GM12878 (cell line): ENCODE results near the gene ITM2C. TPM values are rescaled to one million over a fixed set of nuclear protein-coding genes. Genes with fewer than 3 reads are reported as not detected.

ENCODE experiments used
- ATAC-seq: fragments of 200-7000 bp; cut with Tn5 transposase; 3 replicates; pipeline ENCODE4 v1.9.1; 2020; ENCODE audit warnings: mild to moderate bottlenecking, moderate library complexity
- BruUV-seq: library from RNA; stranded (reverse); fragments of 400-500 nt; replicated peaks from 2 replicates; lab custom pipeline; 2021; lab: Mats Ljungman, UMichigan
- CTCF ChIA-PET: fragments of 300-600 bp; sonication (Branson Sonifier 250); formaldehyde crosslinking; extraction: SDS; loops from one replicate; lab custom pipeline; 2021; ENCODE audit warnings: inconsistent platforms; lab: Yijun Ruan, JAX
- POLR2A ChIA-PET: fragments of 350-600 bp; formaldehyde crosslinking; extraction: SDS; loops from one replicate; lab custom pipeline; 2021; ENCODE audit warnings: inconsistent platforms; lab: Charles Lee
- RAD21 ChIA-PET: fragments of 300-600 bp; sonication (Branson Sonifier 250); formaldehyde crosslinking; loops from one replicate; lab custom pipeline; 2023; ENCODE audit warnings: antibody characterized with exemption; ENCODE audit not compliant: unreplicated experiment; lab: Charles Lee
- SMC1A ChIA-PET: fragments of 300-600 bp; sonication (Branson Sonifier 250); formaldehyde crosslinking; loops from one replicate; lab custom pipeline; 2023; ENCODE audit not compliant: unreplicated experiment, uncharacterized antibody; lab: Charles Lee
- DNase-seq: peaks from one replicate; pipeline ENCODE4 v3.0.0-alpha.2; 2011; ENCODE audit warnings: low read depth, low spot score
- FAIRE-seq: peaks from 3 replicates; lab custom pipeline; 2011; peaks lifted over from hg19 to GRCh38; lab: Jason Lieb, UNC
- H2AFZ ChIP-seq: 2 replicates; pipeline ENCODE4 v1.6.0; 2011; ENCODE audit warnings: low read depth, low read length, control low read depth; ENCODE audit not compliant: control insufficient read depth
- H3K27ac ChIP-seq: 2 replicates; pipeline ENCODE4 v1.5.1; 2011; ENCODE audit warnings: control low read depth; ENCODE audit not compliant: control insufficient read depth, insufficient read depth
- H3K27me3 ChIP-seq, 2 experiments: replicated peaks in 1 of 2; 2 replicates each; pipeline versions ENCODE4 v1.6.0 to v1.6.1; 2011; ENCODE audit warnings: low read length in 1 of 2; ENCODE audit not compliant: control insufficient read depth in 2 of 2, insufficient read depth in 2 of 2
- H3K36me3 ChIP-seq, 2 experiments: 2 replicates each; pipeline ENCODE4 v1.5.1; 2011; ENCODE audit warnings: low read length in 1 of 2; ENCODE audit not compliant: control insufficient read depth in 2 of 2, insufficient read depth in 2 of 2
- H3K4me1 ChIP-seq: 2 replicates; pipeline ENCODE4 v1.6.1; 2011; ENCODE audit warnings: mild to moderate bottlenecking, low read length, moderate library complexity, mixed read lengths; ENCODE audit not compliant: control insufficient read depth, insufficient read depth
- H3K4me2 ChIP-seq: 2 replicates; pipeline ENCODE4 v1.6.0; 2011; ENCODE audit warnings: control low read depth; ENCODE audit not compliant: control insufficient read depth, insufficient read depth
- H3K4me3 ChIP-seq: fragments of 200-600 bp; sonication (generic); 2 replicates; pipeline ENCODE4 v1.5.1; 2016
- H3K79me2 ChIP-seq: 2 replicates; pipeline ENCODE4 v1.6.0; 2011; ENCODE audit warnings: low read length; ENCODE audit not compliant: control insufficient read depth, insufficient read depth
- H3K9ac ChIP-seq: 2 replicates; pipeline ENCODE4 v1.8.0; 2011; ENCODE audit warnings: low read length, control low read depth, mixed read lengths; ENCODE audit not compliant: control insufficient read depth, insufficient read depth
- H3K9me3 ChIP-seq: replicated peaks from 3 replicates; pipeline ENCODE4 v1.5.1; 2011; ENCODE audit warnings: mild to moderate bottlenecking, low read length; ENCODE audit not compliant: control insufficient read depth, insufficient read depth
- H4K20me1 ChIP-seq: 2 replicates; pipeline ENCODE4 v1.6.0; 2011; ENCODE audit not compliant: control insufficient read depth, insufficient read depth
- ASH2L ChIP-seq: fragments of 300-600, 200-600 bp; sonication (generic); IDR thresholded peaks from 2 replicates; pipeline ENCODE4 v1.6.1; 2017; ENCODE audit warnings: low read depth, mild to moderate bottlenecking, borderline replicate concordance
- BACH1 ChIP-seq: fragments of 450-650 bp; IDR thresholded peaks from 2 replicates; pipeline ENCODE4 v1.6.1; 2017; ENCODE audit warnings: mild to moderate bottlenecking, borderline replicate concordance
- CBX5 ChIP-seq: sonication (generic); IDR thresholded peaks from 2 replicates; pipeline ENCODE4 v1.6.1; 2016; ENCODE audit warnings: low read depth, moderate library complexity, mild to moderate bottlenecking, inconsistent platforms
- CHD4 ChIP-seq: fragments of 200-600 bp; sonication (generic); IDR thresholded peaks from 2 replicates; pipeline ENCODE4 v1.6.1; 2016; ENCODE audit warnings: mild to moderate bottlenecking
- EGR1 ChIP-seq, 2 experiments: IDR thresholded peaks; 1 replicate in 1 of 2; 2 replicates in 1 of 2; pipeline ENCODE4 v1.6.1; 2011 to 2012; ENCODE audit warnings: low read depth in 2 of 2, low read length in 2 of 2, borderline replicate concordance in 1 of 2, mild to moderate bottlenecking in 1 of 2, moderate library complexity in 1 of 2
- ETV6 ChIP-seq, 2 experiments: fragments of 450-650 bp in 1 of 2; IDR thresholded peaks in 1 of 2; conservative IDR thresholded peaks in 1 of 2; 2 replicates each; pipeline ENCODE4 v1.6.1; 2014; ENCODE audit warnings: antibody characterized with exemption in 1 of 2, borderline replicate concordance in 1 of 2, low read depth in 1 of 2, mild to moderate bottlenecking in 1 of 2, moderate library complexity in 1 of 2
- HCFC1 ChIP-seq: fragments of 150-350 bp; IDR thresholded peaks from 2 replicates; pipeline ENCODE4 v1.6.1; 2014; ENCODE audit warnings: low read length
- HDAC6 ChIP-seq: fragments of 200-600 bp; sonication (generic); IDR thresholded peaks from one replicate; pipeline ENCODE4 v1.8.0; 2017; ENCODE audit warnings: antibody characterized with exemption; ENCODE audit not compliant: unreplicated experiment
- LARP7 ChIP-seq: fragments of 450-650 bp; IDR thresholded peaks from 2 replicates; pipeline ENCODE4 v1.6.1; 2017; ENCODE audit warnings: mild to moderate bottlenecking
- PAX5 ChIP-seq: IDR thresholded peaks from 2 replicates; pipeline ENCODE4 v1.6.1; 2011; ENCODE audit warnings: low read depth, low read length, borderline replicate concordance
- STAT1 ChIP-seq: fragments of 450-650 bp; conservative IDR thresholded peaks from 2 replicates; pipeline ENCODE4 v1.6.1; 2014; ENCODE audit warnings: antibody characterized with exemption, mild to moderate bottlenecking
- SUPT20H ChIP-seq: IDR thresholded peaks from 2 replicates; pipeline ENCODE4 v1.6.1; 2011; ENCODE audit warnings: low read depth, mild to moderate bottlenecking, low read length, moderate library complexity, borderline replicate concordance; ENCODE audit not compliant: control insufficient read depth
- TAF1 ChIP-seq: IDR thresholded peaks from 2 replicates; pipeline ENCODE4 v1.6.1; 2011; ENCODE audit warnings: mild to moderate bottlenecking, low read depth, low read length, borderline replicate concordance
- YY1 ChIP-seq: IDR thresholded peaks from 2 replicates; pipeline ENCODE4 v1.6.1; 2011; ENCODE audit warnings: low read depth, mild to moderate bottlenecking, low read length
- ZBED1 ChIP-seq: IDR thresholded peaks from 2 replicates; pipeline ENCODE4 v1.6.1; 2016; ENCODE audit warnings: borderline replicate concordance
- WGBS: methylation state at CpG from one replicate; pipeline ENCODE4 v1.1.6; 2016; ENCODE audit warnings: low lambda C conversion rate; ENCODE audit not compliant: insufficient replicate concordance, insufficient coverage; ENCODE audit errors: missing lambda C conversion rate; 5-methylcytosine and 5-hydroxymethylcytosine counted together
- in situ Hi-C: fragments of 300-500 bp; cut with MboI; formaldehyde crosslinking; loops from 9 replicates; pipeline ENCODE4 v1.14.3; 2018; ENCODE audit warnings: mixed read lengths
- intact Hi-C: fragments of 100-400 bp; cut with micrococcal nuclease; formaldehyde crosslinking; loops from one replicate; pipeline ENCODE4 v1.14.2; 2022; ENCODE audit not compliant: unreplicated experiment
- polyA plus RNA-seq, 11 experiments: library from polyadenylated mRNA; depleted of rRNA in 4 of 11; unstranded in 6 of 11; stranded (reverse) in 5 of 11; fragments of >200 nt; fragmentation: Nextera tagmentation in 4 of 11; fragmentation: Illumina TruSeq in 1 of 11; extraction: Ambion mirVana in 4 of 11; extraction: Trizol in 1 of 11; gene quantifications; 1 replicate in 1 of 11; 2 replicates in 10 of 11; pipeline versions ENCODE4 v1.2.1 to v1.2.3, GENCODE V29; 2011 to 2016; ENCODE audit warnings: inconsistent platforms in 2 of 11, missing spikeins in 2 of 11, low read depth in 1 of 11
- total RNA-seq, 4 experiments: library from RNA; depleted of rRNA in 3 of 4; stranded (reverse); fragments of >200 nt in 3 of 4; fragmentation: Illumina TruSeq in 1 of 4; extraction: Trizol in 1 of 4; gene quantifications; 2 replicates each; pipeline versions ENCODE4 v1.2.1 to v1.2.3, GENCODE V29; 2013 to 2021
- TF ChIP-seq, protein P1 (sequence below): IDR thresholded peaks from 2 replicates; pipeline ENCODE4 v1.6.1; 2011; ENCODE audit warnings: borderline replicate concordance, low read depth, mild to moderate bottlenecking, moderate library complexity, mixed read lengths, low read length; ENCODE audit not compliant: insufficient read depth; ENCODE audit errors: extremely low read length
- TF ChIP-seq, protein P2 (sequence below): fragments of 450-650 bp; IDR thresholded peaks from 2 replicates; pipeline ENCODE4 v1.6.1; 2017; ENCODE audit warnings: mild to moderate bottlenecking

The ITM2C gene
- total and polyA plus RNA-seq, 10 of the 15 experiments (the other 5 are each of a cell fraction or from before 2014, with no cell fraction given): 5.4 to 195 (median 149) TPM

DNA sequence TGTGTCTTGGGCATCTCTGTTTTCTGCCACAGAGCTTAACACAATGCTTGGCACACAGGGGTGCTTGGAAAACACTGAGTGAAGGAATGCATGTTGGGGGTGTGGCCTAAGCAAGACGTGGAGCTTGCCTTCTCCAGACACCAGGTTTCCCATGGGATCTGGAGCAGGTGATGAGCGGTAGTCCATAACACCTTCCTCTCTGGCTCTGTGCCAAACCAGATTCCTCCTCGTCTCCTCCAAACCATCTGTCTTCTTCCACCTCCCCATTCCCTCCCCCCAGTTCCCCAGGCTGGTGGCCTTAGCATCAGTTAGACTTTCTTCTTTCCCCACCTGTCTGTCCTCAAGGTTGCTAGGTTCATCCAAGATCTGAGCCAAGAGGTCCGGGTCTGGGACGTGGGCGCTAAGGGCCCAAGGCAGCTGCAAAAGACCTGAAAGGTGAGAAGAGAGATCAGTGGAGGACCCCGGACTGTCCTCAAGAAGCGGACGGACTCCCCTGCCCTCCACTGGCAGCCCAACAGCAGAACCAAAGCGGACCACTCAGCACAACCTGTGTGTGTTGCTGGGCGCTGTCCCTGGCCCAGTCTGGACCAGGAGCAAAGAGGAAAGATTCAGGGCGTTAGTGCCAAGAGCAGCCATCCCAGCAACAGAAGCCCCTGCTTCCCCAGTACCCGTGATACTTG is 1.2 kb upstream of the ITM2C start:
- ChIA-PET CTCF (interaction anchor here (0.5 to 4.9 kb wide), 10 partner anchors 10 to 124 kb away, joined by 3 to 25 read pairs (median 4); partner anchors contain the start of gene GPR55), POLR2A (no interaction called here), RAD21 (interaction anchor here (1.0 to 1.5 kb wide), 5 partner anchors 10 to 39 kb away, joined by 3 to 9 read pairs (median 4); no protein-coding TSS in a partner anchor), SMC1A (interaction anchor here (1.3 to 1.8 kb wide), 4 partner anchors 9 to 79 kb away, joined by 3 to 5 read pairs (median 4); no protein-coding TSS in a partner anchor)
- peaks cover 4% of the 10 kb centered on the region for H3K79me2 ChIP-seq
- TF ChIP-seq CBX5: no peak
- TF ChIP-seq BACH1: no peak
- no peak for TF ChIP-seq LARP7
- TF ChIP-seq, protein P1, sequence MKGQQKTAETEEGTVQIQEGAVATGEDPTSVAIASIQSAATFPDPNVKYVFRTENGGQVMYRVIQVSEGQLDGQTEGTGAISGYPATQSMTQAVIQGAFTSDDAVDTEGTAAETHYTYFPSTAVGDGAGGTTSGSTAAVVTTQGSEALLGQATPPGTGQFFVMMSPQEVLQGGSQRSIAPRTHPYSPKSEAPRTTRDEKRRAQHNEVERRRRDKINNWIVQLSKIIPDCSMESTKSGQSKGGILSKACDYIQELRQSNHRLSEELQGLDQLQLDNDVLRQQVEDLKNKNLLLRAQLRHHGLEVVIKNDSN: no peak
- TF ChIP-seq SUPT20H: no peak
- TF ChIP-seq, protein P2, sequence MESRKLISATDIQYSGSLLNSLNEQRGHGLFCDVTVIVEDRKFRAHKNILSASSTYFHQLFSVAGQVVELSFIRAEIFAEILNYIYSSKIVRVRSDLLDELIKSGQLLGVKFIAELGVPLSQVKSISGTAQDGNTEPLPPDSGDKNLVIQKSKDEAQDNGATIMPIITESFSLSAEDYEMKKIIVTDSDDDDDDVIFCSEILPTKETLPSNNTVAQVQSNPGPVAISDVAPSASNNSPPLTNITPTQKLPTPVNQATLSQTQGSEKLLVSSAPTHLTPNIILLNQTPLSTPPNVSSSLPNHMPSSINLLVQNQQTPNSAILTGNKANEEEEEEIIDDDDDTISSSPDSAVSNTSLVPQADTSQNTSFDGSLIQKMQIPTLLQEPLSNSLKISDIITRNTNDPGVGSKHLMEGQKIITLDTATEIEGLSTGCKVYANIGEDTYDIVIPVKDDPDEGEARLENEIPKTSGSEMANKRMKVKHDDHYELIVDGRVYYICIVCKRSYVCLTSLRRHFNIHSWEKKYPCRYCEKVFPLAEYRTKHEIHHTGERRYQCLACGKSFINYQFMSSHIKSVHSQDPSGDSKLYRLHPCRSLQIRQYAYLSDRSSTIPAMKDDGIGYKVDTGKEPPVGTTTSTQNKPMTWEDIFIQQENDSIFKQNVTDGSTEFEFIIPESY: no peak
- no peak for TF ChIP-seq ASH2L
- no peak for TF ChIP-seq CHD4
- no peak for TF ChIP-seq PAX5
- no peak for TF ChIP-seq YY1
- no peak for TF ChIP-seq HDAC6
- TF ChIP-seq ETV6 (conservative IDR thresholded peaks at IDR 0.05 in 1 of 2, IDR thresholded peaks at IDR 0.05 in 1 of 2; ENCODE audit: borderline replicate concordance in 1 of 2, low read depth in 1 of 2): no peak
- no peak for TF ChIP-seq STAT1
- TF ChIP-seq ZBED1: no peak
- no peak for TF ChIP-seq EGR1 (IDR thresholded peaks at IDR 0.05; ENCODE audit: borderline replicate concordance in 1 of 2, low read depth in 2 of 2, low read length in 2 of 2)
- TF ChIP-seq TAF1: no peak
- no peak for TF ChIP-seq HCFC1
- DNase-seq: no peak
- H2AFZ ChIP-seq: no peak overlapping the region
- H3K9me3 ChIP-seq: no peaks in the 10 kb centered on the region
- no peak overlapping the region for H3K27ac ChIP-seq
- H3K27me3 ChIP-seq: no peaks in the 10 kb centered on the region; a peak in 2 of 4 replicates
- H3K4me3 ChIP-seq: no peak overlapping the region
- H3K36me3 ChIP-seq: no peaks in the 10 kb centered on the region
- no peaks in the 10 kb centered on the region for H4K20me1 ChIP-seq
- H3K9ac ChIP-seq: no peak overlapping the region
- 74% methylated on average over 13 of the region's 13 CpGs for WGBS
- ATAC-seq: no peak
- no peak overlapping the region for H3K4me2 ChIP-seq
- BruUV-seq: no TSS peak
- intact Hi-C loops (loop anchor here (2.0 kb wide), 1 partner anchor 31 kb away; no protein-coding TSS in a partner anchor), in situ Hi-C loops (no loop called here)
- FAIRE-seq: no peak
- peaks cover 12% of the 10 kb centered on the region; the same call in 1 of the 2 replicates for H3K4me1 ChIP-seq
